Neutrophil (primary cell): ENCODE data around the gene CRYBA1.
"Not testable (repeated sequence)": the region's sequence is repeated elsewhere in the genome, so short reads cannot be mapped to it uniquely, and the experiment has no call there.

Experiments
- H3K27ac ChIP-seq: fragments of 200-600 bp; sonication (generic); 2 replicates; pipeline ENCODE4 v1.5.1; 2016; ENCODE audit warnings: mild to moderate bottlenecking, moderate library complexity
- H3K27me3 ChIP-seq: fragments of 200-600 bp; sonication (generic); 2 replicates; pipeline ENCODE4 v1.6.0; 2016; ENCODE audit warnings: mild to moderate bottlenecking
- H3K36me3 ChIP-seq: fragments of 200-600 bp; sonication (generic); 2 replicates; pipeline ENCODE4 v1.5.1; 2017
- H3K4me1 ChIP-seq, 2 experiments: fragments of 200-600 bp in 1 of 2; sonication (generic) in 1 of 2; 1 replicate in 1 of 2; 2 replicates in 1 of 2; pipeline versions ENCODE4 v1.5.1 to v1.6.1; 2013 to 2016; ENCODE audit warnings: low read depth in 1 of 2, low read length in 1 of 2, mild to moderate bottlenecking in 1 of 2, moderate library complexity in 1 of 2; ENCODE audit not compliant: control insufficient read depth in 1 of 2, insufficient read depth in 1 of 2
- H3K4me3 ChIP-seq, 2 experiments: fragments of 200-600 bp in 1 of 2; sonication (generic) in 1 of 2; 1 replicate in 1 of 2; 2 replicates in 1 of 2; pipeline ENCODE4 v1.5.1; 2013 to 2016; ENCODE audit warnings: low read depth in 1 of 2, low read length in 1 of 2, mild to moderate bottlenecking in 1 of 2, moderate library complexity in 1 of 2
- H3K9me3 ChIP-seq: fragments of 200-600 bp; sonication (generic); 2 replicates; pipeline ENCODE4 v1.5.1; 2016
- CTCF ChIP-seq: fragments of 200-600 bp; sonication (generic); IDR thresholded peaks from 2 replicates; pipeline ENCODE4 v1.5.1; 2016; ENCODE audit warnings: antibody characterized with exemption

CRYBA1 gene

GRCh38 chr17:29263916-29264315 is 17.3 kb downstream of the CRYBA1 start:
- TF ChIP-seq CTCF, result no peak
- no peaks in the 10 kb centered on the region for H3K9me3 ChIP-seq
- H3K36me3 ChIP-seq, result peaks cover 77% of the 10 kb centered on the region
- H3K4me1 ChIP-seq, result peaks cover 10 to 14% of the 10 kb centered on the region in 2 experiments
- H3K27ac ChIP-seq, result no peak overlapping the region
- H3K4me3 ChIP-seq, result no peak overlapping the region
- H3K27me3 ChIP-seq, result no peaks in the 10 kb centered on the region

- H3K4me1 ChIP-seq, H3K9me3 ChIP-seq, H3K27me3 ChIP-seq, H3K4me3 ChIP-seq: not testable (repeated sequence)
- Histone ChIP-seq H3K27ac (peak overlapping the region; percentile 42), H3K36me3 (peaks cover 39% of the 10 kb centered on the region)
These were observed 25.3 kb downstream of the CRYBA1 start for GRCh38 chr17:29271980-29272379.

- Histone ChIP-seq H3K27ac (no peak overlapping the region), H3K27me3 (no peaks in the 10 kb centered on the region), H3K9me3 (no peaks in the 10 kb centered on the region), H3K36me3 (peaks cover 45% of the 10 kb centered on the region), H3K4me1 (peaks cover 9 to 12% of the 10 kb centered on the region in 2 experiments), H3K4me3 (no peak overlapping the region)
- TF ChIP-seq CTCF, result no peak
These were observed 27.3 kb downstream of the CRYBA1 start for GRCh38 chr17:29273924-29274323.

- H3K27ac ChIP-seq, result no peak overlapping the region
- peaks cover 0 to 15% of the 10 kb centered on the region in 2 experiments for H3K4me1 ChIP-seq
- TF ChIP-seq CTCF, result no peak
- no peaks in the 10 kb centered on the region for H3K9me3 ChIP-seq
- H3K27me3 ChIP-seq, result no peaks in the 10 kb centered on the region
- no peak overlapping the region for H3K4me3 ChIP-seq
- H3K36me3 ChIP-seq, result peaks cover 57% of the 10 kb centered on the region
These were observed 32.0 kb downstream of the CRYBA1 start for GRCh38 chr17:29278692-29279091.

- Histone ChIP-seq H3K27ac (peak overlapping the region; percentile 48), H3K4me3 (no peak overlapping the region), H3K27me3 (no peaks in the 10 kb centered on the region), H3K9me3 (no peaks in the 10 kb centered on the region), H3K4me1 (peaks cover 0 to 16% of the 10 kb centered on the region in 2 experiments), H3K36me3 (peaks cover 57% of the 10 kb centered on the region)
- TF ChIP-seq CTCF, result no peak
These were observed 32.9 kb downstream of the CRYBA1 start for GRCh38 chr17:29279397-29280070.

- no peak for TF ChIP-seq CTCF
- Histone ChIP-seq H3K27ac (peak overlapping the region; percentile 27), H3K9me3 (no peaks in the 10 kb centered on the region), H3K4me3 (no peak overlapping the region), H3K27me3 (no peaks in the 10 kb centered on the region), H3K4me1 (peaks cover 0 to 16% of the 10 kb centered on the region in 2 experiments), H3K36me3 (peaks cover 78% of the 10 kb centered on the region)
These were observed 36.8 kb downstream of the CRYBA1 start for GRCh38 chr17:29283496-29283895.
